Ishikawa (cell line): ENCODE results near the gene CBY3.

ENCODE experiments used
- CEBPB ChIP-seq: IDR thresholded peaks from 2 replicates; pipeline ENCODE4 v1.6.1; 2012
- CREB1 ChIP-seq: IDR thresholded peaks from 2 replicates; pipeline ENCODE4 v1.6.1; 2012; ENCODE audit warnings: low read depth
- EP300 ChIP-seq: IDR thresholded peaks from 2 replicates; pipeline ENCODE4 v1.6.1; 2012; ENCODE audit warnings: borderline replicate concordance
- MAX ChIP-seq: IDR thresholded peaks from 2 replicates; pipeline ENCODE4 v1.6.1; 2012
- TEAD4 ChIP-seq: IDR thresholded peaks from 2 replicates; pipeline ENCODE4 v1.6.1; 2012
- YY1 ChIP-seq: IDR thresholded peaks from 2 replicates; pipeline ENCODE4 v1.6.1; 2012; ENCODE audit warnings: low read depth
- ZBTB7A ChIP-seq: IDR thresholded peaks from 2 replicates; pipeline ENCODE4 v1.6.1; 2012; ENCODE audit warnings: low read depth

GRCh38 chr5:179724163-179724562, 43.3 kb upstream of the CBY3 start:
- TF ChIP-seq CREB1 (no peak), MAX (no peak), EP300 (no peak), CEBPB (no peak), YY1 (no peak), ZBTB7A (no peak), TEAD4 (no peak)
